Suprapubic skin (tissue), 4 donors: ENCODE data around the gene MAD1L1. TPM values are rescaled to one million over a fixed set of nuclear protein-coding genes. Genes with fewer than 3 reads are reported as not detected.

Experiments
- DNase-seq, 2 donors: peaks; one replicate each; pipeline ENCODE4 v3.0.0-alpha.2; 2019; ENCODE audit warnings: low spot score in 2 of 2
- H3K27ac ChIP-seq: fragments of 200-600 bp; sonication (generic); one replicate; pipeline ENCODE4 v1.5.1; 2019
- H3K27me3 ChIP-seq: fragments of 200-600 bp; sonication (generic); one replicate; pipeline ENCODE4 v1.5.1; 2019
- H3K36me3 ChIP-seq: fragments of 200-600 bp; sonication (generic); one replicate; pipeline ENCODE4 v1.5.1; 2019
- H3K4me1 ChIP-seq: fragments of 200-600 bp; sonication (generic); one replicate; pipeline ENCODE4 v1.5.1; 2019
- H3K4me3 ChIP-seq: fragments of 200-600 bp; sonication (generic); one replicate; pipeline ENCODE4 v1.5.1; 2019; ENCODE audit warnings: mild to moderate bottlenecking
- H3K9me3 ChIP-seq: fragments of 200-600 bp; sonication (generic); one replicate; pipeline ENCODE4 v1.5.1; 2019
- CTCF ChIP-seq, 2 donors: fragments of 200-600 bp in 1 of 2; fragments of 450-650 bp in 1 of 2; sonication (generic) in 1 of 2; IDR thresholded peaks; one replicate each; pipeline ENCODE4 v1.5.1; 2016 to 2019; ENCODE audit warnings: antibody characterized with exemption in 2 of 2, mild to moderate bottlenecking in 1 of 2, moderate library complexity in 1 of 2
- EP300 ChIP-seq: sonication (generic); formaldehyde crosslinking; IDR thresholded peaks from one replicate; pipeline ENCODE4 v1.6.1; 2017; ENCODE audit warnings: antibody characterized with exemption
- POLR2A ChIP-seq, 2 donors: fragments of 450-650 bp; IDR thresholded peaks; one replicate each; pipeline ENCODE4 v1.6.1; 2017; ENCODE audit warnings: antibody characterized with exemption in 2 of 2, mild to moderate bottlenecking in 2 of 2, moderate library complexity in 2 of 2
- POLR2AphosphoS5 ChIP-seq, 3 donors: sonication (generic); formaldehyde crosslinking; IDR thresholded peaks; one replicate each; pipeline ENCODE4 v1.6.1; 2017; ENCODE audit warnings: antibody characterized with exemption in 3 of 3
- WGBS: methylation state at CpG from one replicate; pipeline ENCODE4 v1.1.5; 2018; 5-methylcytosine and 5-hydroxymethylcytosine counted together
- total RNA-seq, 4 donors: library from RNA; depleted of rRNA; stranded (reverse); fragments of >200 nt; gene quantifications; one replicate each; pipeline ENCODE4 v1.1.0, GENCODE V29; 2016

MAD1L1 gene
- total RNA-seq, 4 donors from 2014 or later: 53.2 to 69.8 (median 62.2) TPM

- no peaks in the 10 kb centered on the region for H3K9me3 ChIP-seq
- peaks cover 7% of the 10 kb centered on the region for H3K4me1 ChIP-seq
- TF ChIP-seq POLR2AphosphoS5 (IDR thresholded peaks at IDR 0.05) (no peak), POLR2A (IDR thresholded peaks at IDR 0.05) (no peak), EP300 (no peak), CTCF (IDR thresholded peaks at IDR 0.05) (no peak)
- no peak overlapping the region for H3K27ac ChIP-seq
- DNase-seq: no peak
- H3K27me3 ChIP-seq: no peaks in the 10 kb centered on the region
- 95% methylated on average over 11 of the region's 11 CpGs for WGBS
- H3K4me3 ChIP-seq: no peak overlapping the region
- H3K36me3 ChIP-seq: peaks cover 18% of the 10 kb centered on the region
Measured at GRCh38 chr7:1889091-1889490, 343.7 kb downstream of the MAD1L1 start.

DNA sequence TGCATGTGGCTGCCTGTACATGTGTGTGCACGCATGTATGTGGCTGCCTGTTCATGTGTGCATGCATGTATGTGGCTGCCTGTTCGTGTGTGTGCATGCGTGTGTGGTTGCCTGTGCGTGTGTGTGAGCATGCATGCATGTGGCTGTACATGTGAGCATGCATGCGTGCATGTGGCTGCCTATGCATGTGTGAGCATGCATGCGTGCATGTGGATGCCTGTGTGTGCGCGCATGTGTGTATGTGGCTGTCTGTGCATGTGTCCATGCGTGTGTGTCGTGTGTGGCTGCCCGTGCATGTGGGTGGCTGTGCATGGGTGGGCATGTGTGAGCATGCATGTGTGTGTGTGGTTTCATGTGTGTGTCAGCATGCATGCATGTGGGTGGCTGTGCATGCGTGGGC, 344.3 kb downstream of the MAD1L1 start:
- 84% methylated on average over 11 of the region's 12 CpGs for WGBS
- H3K4me3 ChIP-seq: no peak overlapping the region
- no peak for DNase-seq

DNA sequence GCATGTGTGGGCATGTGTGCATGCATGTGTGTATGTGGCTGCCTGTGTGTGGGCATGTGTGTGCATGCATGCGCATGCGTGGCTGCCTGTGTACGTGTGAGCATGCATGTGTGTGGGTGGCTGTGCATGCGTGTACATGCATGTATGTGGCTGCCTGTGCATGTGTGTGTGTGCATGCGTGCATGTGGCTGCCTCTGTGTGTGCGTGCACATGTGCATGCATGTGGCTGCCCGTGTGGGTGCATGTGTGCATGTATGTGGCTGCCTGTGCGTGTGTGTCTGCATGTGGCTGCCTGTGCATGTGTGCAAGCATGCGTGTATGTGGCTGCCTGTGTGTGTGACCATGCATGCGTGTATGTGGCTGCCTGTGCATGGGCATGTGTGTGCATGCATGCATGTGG, 345.5 kb downstream of the MAD1L1 start:
- H3K27me3 ChIP-seq: no peaks in the 10 kb centered on the region
- TF ChIP-seq CTCF (IDR thresholded peaks at IDR 0.05) (no peak), EP300 (no peak)
- no peak overlapping the region for H3K27ac ChIP-seq
- no peak overlapping the region for H3K4me3 ChIP-seq
- DNase-seq: no peak
- H3K36me3 ChIP-seq: peaks cover 18% of the 10 kb centered on the region
- peaks cover 15% of the 10 kb centered on the region for H3K4me1 ChIP-seq
- no peaks in the 10 kb centered on the region for H3K9me3 ChIP-seq
- 92% methylated on average over 10 of the region's 10 CpGs for WGBS

More for the DNA sequence above, 344.3 kb downstream of the MAD1L1 start:
- Histone ChIP-seq H3K9me3 (no peaks in the 10 kb centered on the region), H3K27me3 (no peaks in the 10 kb centered on the region), H3K27ac (no peak overlapping the region), H3K36me3 (peaks cover 18% of the 10 kb centered on the region), H3K4me1 (peaks cover 8% of the 10 kb centered on the region)
- TF ChIP-seq EP300: no peak
- TF ChIP-seq POLR2AphosphoS5 (IDR thresholded peaks at IDR 0.05): no peak
- no peak for TF ChIP-seq POLR2A (IDR thresholded peaks at IDR 0.05)
- TF ChIP-seq CTCF (IDR thresholded peaks at IDR 0.05): no peak

DNA sequence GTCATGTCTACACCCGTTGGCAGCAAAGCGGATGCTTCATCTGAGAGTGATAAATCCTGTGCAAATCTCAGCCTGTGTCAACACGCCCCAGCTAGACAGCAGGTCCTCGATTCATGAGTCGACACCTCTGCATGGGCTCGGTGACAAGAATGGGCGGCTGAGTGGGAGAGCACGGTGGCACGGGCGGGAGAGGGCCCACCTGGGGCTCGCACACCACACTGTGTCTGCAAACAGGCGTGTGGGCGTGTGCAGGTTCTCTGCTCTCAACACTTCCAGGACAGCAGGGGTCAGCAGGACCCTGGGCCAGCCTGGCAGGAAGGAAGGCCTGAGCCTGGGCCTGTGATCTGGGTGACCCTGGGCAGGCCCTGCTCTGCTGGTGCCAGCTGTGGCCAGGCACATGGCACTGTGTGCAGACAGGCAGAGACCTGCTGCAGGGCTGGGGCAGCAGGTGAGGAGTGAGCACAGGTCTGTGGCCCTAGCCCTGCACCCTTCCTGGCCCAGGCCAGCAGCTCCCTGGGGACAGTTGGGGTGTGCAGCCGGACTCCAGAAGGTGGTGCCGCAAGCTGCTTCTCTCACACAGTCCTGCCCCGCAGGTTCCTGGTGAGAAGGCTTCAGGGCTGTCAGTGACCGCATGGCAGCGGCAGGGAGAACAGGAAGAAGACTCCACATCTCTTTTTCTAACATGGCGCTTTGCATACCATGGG, 346.2 kb downstream of the MAD1L1 start:
- no peaks in the 10 kb centered on the region for H3K9me3 ChIP-seq
- peaks cover 18% of the 10 kb centered on the region for H3K36me3 ChIP-seq
- H3K27ac ChIP-seq: no peak overlapping the region
- H3K4me3 ChIP-seq: no peak overlapping the region
- no peak for DNase-seq
- peaks cover 15% of the 10 kb centered on the region for H3K4me1 ChIP-seq
- no peaks in the 10 kb centered on the region for H3K27me3 ChIP-seq
- no CpG with 5 or more reads among the region's 19 CpGs for WGBS
- TF ChIP-seq POLR2A (IDR thresholded peaks at IDR 0.05): no peak

- no peak overlapping the region for H3K27ac ChIP-seq
- WGBS: 85% methylated on average over 22 of the region's 28 CpGs
Measured at GRCh38 chr7:1885465-1886226, 347.1 kb downstream of the MAD1L1 start.

More at GRCh38 chr7:1885465-1886226, 347.1 kb downstream of the MAD1L1 start:
- Histone ChIP-seq H3K9me3 (no peaks in the 10 kb centered on the region), H3K27me3 (no peaks in the 10 kb centered on the region), H3K36me3 (peaks cover 18% of the 10 kb centered on the region), H3K4me1 (peaks cover 15% of the 10 kb centered on the region), H3K4me3 (no peak overlapping the region)
- TF ChIP-seq EP300: no peak
- TF ChIP-seq POLR2AphosphoS5 (IDR thresholded peaks at IDR 0.05): no peak
- no peak for TF ChIP-seq CTCF (IDR thresholded peaks at IDR 0.05)
- TF ChIP-seq POLR2A (IDR thresholded peaks at IDR 0.05): no peak
- no peak for DNase-seq
